GM10266 (cell line): ENCODE results near the gene PGLYRP4.

Experiments used
- DNase-seq: peaks from one replicate; pipeline ENCODE4 v3.0.0; 2012; ENCODE audit errors: extremely low spot score
- CTCF ChIP-seq: IDR thresholded peaks from 2 replicates; pipeline ENCODE4 v1.5.1; 2012; ENCODE audit warnings: mild to moderate bottlenecking, low read depth; ENCODE audit not compliant: control insufficient read depth, insufficient read depth; ENCODE audit errors: missing control alignments

PGLYRP4 gene

GRCh38 chr1:153361480-153362109 is 13.0 kb upstream of the PGLYRP4 start:
- no peak for TF ChIP-seq CTCF

GRCh38 chr1:153360592-153361479 is 12.2 kb upstream of the PGLYRP4 start:
- DNase-seq = no peak
- no peak for TF ChIP-seq CTCF

More at GRCh38 chr1:153361480-153362109, 13.0 kb upstream of the PGLYRP4 start:
- no peak for DNase-seq

GRCh38 chr1:153360190-153360589 is 11.5 kb upstream of the PGLYRP4 start:
- no peak for TF ChIP-seq CTCF
- no peak for DNase-seq

- DNase-seq = no peak
- TF ChIP-seq CTCF = no peak
Measured at GRCh38 chr1:153359241-153359640, 10.6 kb upstream of the PGLYRP4 start.

- no peak for TF ChIP-seq CTCF
- no peak for DNase-seq
Measured at GRCh38 chr1:153358691-153358975, 10.0 kb upstream of the PGLYRP4 start.

- TF ChIP-seq CTCF = no peak
- DNase-seq = no peak
Measured at GRCh38 chr1:153357853-153358690, 9.4 kb upstream of the PGLYRP4 start, which contains the start of gene S100A9. TSS of gene S100A9 (plus strand) at chr1:153357854. CDS start at chr1:153358284, 430 bp downstream.
